ENCODE results near the gene PACSIN2. TPM values are rescaled to one million over a fixed set of nuclear protein-coding genes. Genes with fewer than 3 reads are reported as not detected.
A peak's percentile ranks its signal among the peaks of the same experiment; 100 is the strongest.
"Not testable (repeated sequence)": the region's sequence is repeated elsewhere in the genome, so short reads cannot be mapped to it uniquely, and the experiment has no call there.

Gene PACSIN2
- total RNA-seq, 1 experiment from 2014 or later: 103 TPM

DNA sequence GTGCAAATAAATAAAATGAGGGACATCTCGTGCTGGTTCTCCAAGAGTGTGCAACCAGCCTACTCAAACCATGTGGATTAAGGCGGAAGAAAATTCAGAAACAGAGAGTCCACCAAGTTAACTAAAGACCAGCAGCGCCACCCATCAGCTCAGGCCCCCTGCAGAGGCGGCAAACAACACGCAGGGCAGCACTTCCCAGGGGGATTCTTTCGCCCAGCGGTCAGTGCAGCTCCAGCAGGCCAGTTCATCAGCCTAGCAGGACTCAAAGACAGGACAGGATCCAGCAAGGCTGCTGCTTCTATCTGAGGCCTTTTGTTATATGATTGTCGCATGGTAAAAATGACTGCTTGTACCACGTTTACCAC, 51.7 kb downstream of the PACSIN2 start:
- no peaks in the 10 kb centered on the region for H3K27me3 ChIP-seq (ENCODE audit: insufficient read depth, low read depth)
- H4K20me1 ChIP-seq (ENCODE audit: insufficient read depth): no peaks in the 10 kb centered on the region
- no peak for DNase-seq
- H3K9me2 ChIP-seq (ENCODE audit: insufficient read depth): no peaks in the 10 kb centered on the region
- peaks cover 91% of the 10 kb centered on the region for H3K79me2 ChIP-seq (ENCODE audit: low read depth)
- intact Hi-C loops (cut with micrococcal nuclease; ENCODE audit: unreplicated experiment): no loop called here
- peak overlapping the region; percentile 72 for H3K27ac ChIP-seq
- H3K4me2 ChIP-seq: peak overlapping the region; percentile 57
- peaks cover 81% of the 10 kb centered on the region for H3F3A ChIP-seq (ENCODE audit: insufficient read depth, low read depth)
- ChIA-PET POLR2A (ENCODE audit: unreplicated experiment) (interaction anchor here (1.0 kb wide), 1 partner anchor 51 kb away, joined by 4 read pairs; no protein-coding TSS in a partner anchor), CTCF (interaction anchor here (0.6 kb wide), 1 partner anchor 47 kb away, joined by 4 read pairs; no protein-coding TSS in a partner anchor)
- no peaks in the 10 kb centered on the region for H3K9me3 ChIP-seq (ENCODE audit: insufficient read depth, low read depth)
- no peak overlapping the region for H2AFZ ChIP-seq
- no TSS peak for BruUV-seq (replicated peaks)
- TF ChIP-seq CTCF (conservative IDR thresholded peaks at IDR 0.05) (no peak), EZH2 (IDR thresholded peaks at IDR 0.05; ENCODE audit: low read depth) (no peak)
- no peak overlapping the region for H3K4me3 ChIP-seq
- H3K4me1 ChIP-seq (replicated peaks; ENCODE audit: insufficient read depth): peaks cover 79% of the 10 kb centered on the region
- peaks cover 12% of the 10 kb centered on the region; the same call in 1 of the 2 replicates for H3K36me3 ChIP-seq (ENCODE audit: low read depth)

- H3K4me2 ChIP-seq: peak overlapping the region; percentile 61
- BruUV-seq (replicated peaks): no TSS peak
- no peaks in the 10 kb centered on the region for H3K27me3 ChIP-seq (ENCODE audit: insufficient read depth, low read depth)
- H3K9me3 ChIP-seq (ENCODE audit: insufficient read depth, low read depth): no peaks in the 10 kb centered on the region
- no peak overlapping the region for H3K4me3 ChIP-seq
- peaks cover 14% of the 10 kb centered on the region; the same call in 1 of the 2 replicates for H3K36me3 ChIP-seq (ENCODE audit: low read depth)
- H3K4me1 ChIP-seq (replicated peaks; ENCODE audit: insufficient read depth): peaks cover 79% of the 10 kb centered on the region
- H2AFZ ChIP-seq: no peak overlapping the region
- no peaks in the 10 kb centered on the region for H3K9me2 ChIP-seq (ENCODE audit: insufficient read depth)
- DNase-seq: peak; percentile 84 to 89
- TF ChIP-seq EZH2 (IDR thresholded peaks at IDR 0.05; ENCODE audit: low read depth) (no peak), CTCF (conservative IDR thresholded peaks at IDR 0.05) (no peak)
- H3K27ac ChIP-seq: peak overlapping the region; percentile 76
- intact Hi-C loops (cut with micrococcal nuclease; ENCODE audit: unreplicated experiment): no loop called here
- ChIA-PET CTCF (interaction anchor here (0.6 kb wide), 3 partner anchors 43 to 98 kb away, joined by 3 to 5 read pairs (median 4); no protein-coding TSS in a partner anchor), POLR2A (ENCODE audit: unreplicated experiment) (interaction anchor here (1.0 kb wide), 1 partner anchor 52 kb away, joined by 4 read pairs; no protein-coding TSS in a partner anchor)
- H3K79me2 ChIP-seq (ENCODE audit: low read depth): peaks cover 91% of the 10 kb centered on the region
- no peaks in the 10 kb centered on the region for H4K20me1 ChIP-seq (ENCODE audit: insufficient read depth)
- H3F3A ChIP-seq (ENCODE audit: insufficient read depth, low read depth): peaks cover 79% of the 10 kb centered on the region
These were observed 52.4 kb downstream of the PACSIN2 start for GRCh38 chr22:42962295-42963230.

DNA sequence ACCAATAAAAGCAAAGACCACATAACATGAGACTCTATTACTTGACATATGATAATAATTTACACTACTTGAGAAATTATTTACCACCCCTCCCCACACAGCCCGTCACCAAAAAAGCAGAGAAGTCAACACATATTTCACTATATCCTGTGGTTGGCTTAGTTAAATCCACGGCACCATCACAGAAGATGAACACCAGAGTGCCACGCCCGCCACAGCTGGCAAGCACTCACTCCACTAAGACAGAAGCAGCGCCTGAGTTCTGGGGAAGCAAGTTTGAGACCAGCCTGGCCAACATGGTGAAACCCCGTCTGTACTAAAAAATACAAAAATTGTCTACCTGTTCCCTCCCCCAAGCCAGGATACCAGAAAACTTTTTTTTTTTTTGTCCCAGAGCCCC, 53.1 kb downstream of the PACSIN2 start:
- no peak for TF ChIP-seq CTCF (conservative IDR thresholded peaks at IDR 0.05)
- no peak for TF ChIP-seq EZH2 (IDR thresholded peaks at IDR 0.05; ENCODE audit: low read depth)
- no peaks in the 10 kb centered on the region for H4K20me1 ChIP-seq (ENCODE audit: insufficient read depth)
- H3K27ac ChIP-seq: peak overlapping the region; percentile 76
- H3K4me3 ChIP-seq: no peak overlapping the region
- intact Hi-C loops (cut with micrococcal nuclease; ENCODE audit: unreplicated experiment): no loop called here
- DNase-seq: no peak
- peaks cover 91% of the 10 kb centered on the region for H3K79me2 ChIP-seq (ENCODE audit: low read depth)
- H3F3A ChIP-seq (ENCODE audit: insufficient read depth, low read depth): peaks cover 72% of the 10 kb centered on the region
- peak overlapping the region; percentile 61 for H3K4me2 ChIP-seq
- no peaks in the 10 kb centered on the region for H3K9me2 ChIP-seq (ENCODE audit: insufficient read depth)
- no TSS peak for BruUV-seq (replicated peaks)
- POLR2A ChIA-PET (ENCODE audit: unreplicated experiment): no interaction called here
- H3K27me3 ChIP-seq (ENCODE audit: insufficient read depth, low read depth): no peaks in the 10 kb centered on the region
- peaks cover 78% of the 10 kb centered on the region for H3K4me1 ChIP-seq (replicated peaks; ENCODE audit: insufficient read depth)
- CTCF ChIA-PET: interaction anchor here (0.6 kb wide), 2 partner anchors 44 to 97 kb away, joined by 3 to 5 read pairs; no protein-coding TSS in a partner anchor
- H3K36me3 ChIP-seq (ENCODE audit: low read depth): peaks cover 14% of the 10 kb centered on the region; the same call in 1 of the 2 replicates
- H2AFZ ChIP-seq: no peak overlapping the region
- H3K9me3 ChIP-seq (ENCODE audit: insufficient read depth, low read depth): no peaks in the 10 kb centered on the region

DNA sequence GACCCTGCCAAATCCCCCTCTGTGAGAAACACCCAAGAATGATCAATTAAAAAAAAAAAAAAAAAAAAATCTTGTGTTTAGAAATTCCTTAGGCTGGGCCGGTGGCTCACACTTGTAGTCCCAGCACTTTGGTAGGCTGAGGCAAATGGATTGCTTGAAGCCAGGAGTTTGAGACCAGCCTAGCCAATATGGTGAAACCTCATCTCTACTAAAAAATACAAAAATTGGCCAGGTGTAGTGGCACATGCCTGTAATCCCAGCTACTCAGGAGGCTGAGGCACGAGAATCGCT, 53.6 kb downstream of the PACSIN2 start:
- H3K9me3 ChIP-seq (ENCODE audit: insufficient read depth, low read depth); H2AFZ ChIP-seq; H4K20me1 ChIP-seq (ENCODE audit: insufficient read depth); BruUV-seq (replicated peaks); H3K9me2 ChIP-seq (ENCODE audit: insufficient read depth); CTCF ChIA-PET; H3K4me3 ChIP-seq; DNase-seq; intact Hi-C loops (cut with micrococcal nuclease; ENCODE audit: unreplicated experiment); H3K27me3 ChIP-seq (ENCODE audit: insufficient read depth, low read depth); POLR2A ChIA-PET (ENCODE audit: unreplicated experiment): not testable (repeated sequence)
- peaks cover 91% of the 10 kb centered on the region for H3K79me2 ChIP-seq (ENCODE audit: low read depth)
- 0 out of 2 replicates have a peak overlapping the region, but pooled peaks have one; percentile 61 for H3K4me2 ChIP-seq
- peak overlapping the region; percentile 76 for H3K27ac ChIP-seq
- H3K4me1 ChIP-seq (replicated peaks; ENCODE audit: insufficient read depth): peaks cover 74% of the 10 kb centered on the region
- peaks cover 70% of the 10 kb centered on the region for H3F3A ChIP-seq (ENCODE audit: insufficient read depth, low read depth)
- H3K36me3 ChIP-seq (ENCODE audit: low read depth): peaks cover 14% of the 10 kb centered on the region; the same call in 1 of the 2 replicates
